Ovary (tissue), 3 donors: ENCODE results near the gene POLG2.

Experiments
- POLR2A ChIP-seq: fragments of 450-650 bp; IDR thresholded peaks from one replicate; pipeline ENCODE4 v1.6.1; 2017; ENCODE audit warnings: antibody characterized with exemption, mild to moderate bottlenecking, moderate library complexity
- TF ChIP-seq, protein P1 (sequence below), 3 donors: fragments of 450-650 bp in 2 of 3; fragments of 200-600 bp in 1 of 3; IDR thresholded peaks; one replicate each; pipeline versions ENCODE4 v1.5.1 to v1.8.0; 2016 to 2022; ENCODE audit warnings: antibody characterized with exemption in 3 of 3, mild to moderate bottlenecking in 1 of 3
- donor health status: DM: no; HTN: no; CAD: no.

DNA sequence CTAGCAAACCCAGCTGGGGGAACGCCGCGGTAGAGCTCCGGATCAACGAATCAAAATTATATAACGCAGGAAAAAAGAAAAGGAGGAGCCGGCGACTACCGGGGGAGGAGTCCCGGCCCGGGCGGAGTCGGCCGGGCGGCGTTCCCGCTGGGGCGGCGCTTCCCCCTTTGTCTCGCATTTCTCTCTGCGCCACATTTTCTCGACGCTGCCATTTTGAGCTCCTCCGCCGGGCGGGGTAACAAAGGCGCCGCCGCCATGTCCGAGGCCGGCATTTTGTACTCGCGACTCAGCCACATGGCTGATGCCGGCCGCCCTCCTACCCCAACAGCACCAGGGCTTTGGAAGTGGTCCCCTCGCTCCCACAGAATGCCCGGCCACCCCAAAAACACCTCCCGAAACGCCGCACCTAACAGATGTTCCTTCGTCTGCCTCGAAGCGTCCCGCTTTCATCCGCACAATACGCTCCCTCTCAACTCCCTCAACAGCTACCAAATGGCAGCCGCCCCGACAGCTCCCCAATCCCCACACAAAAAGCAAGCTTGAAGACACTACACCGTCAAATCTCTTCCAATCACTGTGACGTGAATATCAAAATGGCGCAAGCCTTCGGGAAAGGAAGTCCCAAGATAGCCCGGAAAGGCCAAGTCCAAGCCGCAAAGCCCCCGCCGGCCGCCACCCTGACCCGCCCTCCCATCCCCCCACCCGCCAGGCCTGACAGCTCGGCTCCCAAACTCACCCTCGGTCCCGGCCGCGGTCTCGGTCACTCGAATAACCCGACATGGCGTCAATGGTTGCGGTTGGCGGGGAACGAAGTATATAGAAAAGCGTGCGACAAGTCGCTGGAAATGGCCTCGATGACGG lies 8.7 kb upstream of the POLG2 start:
- TF ChIP-seq, protein P1, sequence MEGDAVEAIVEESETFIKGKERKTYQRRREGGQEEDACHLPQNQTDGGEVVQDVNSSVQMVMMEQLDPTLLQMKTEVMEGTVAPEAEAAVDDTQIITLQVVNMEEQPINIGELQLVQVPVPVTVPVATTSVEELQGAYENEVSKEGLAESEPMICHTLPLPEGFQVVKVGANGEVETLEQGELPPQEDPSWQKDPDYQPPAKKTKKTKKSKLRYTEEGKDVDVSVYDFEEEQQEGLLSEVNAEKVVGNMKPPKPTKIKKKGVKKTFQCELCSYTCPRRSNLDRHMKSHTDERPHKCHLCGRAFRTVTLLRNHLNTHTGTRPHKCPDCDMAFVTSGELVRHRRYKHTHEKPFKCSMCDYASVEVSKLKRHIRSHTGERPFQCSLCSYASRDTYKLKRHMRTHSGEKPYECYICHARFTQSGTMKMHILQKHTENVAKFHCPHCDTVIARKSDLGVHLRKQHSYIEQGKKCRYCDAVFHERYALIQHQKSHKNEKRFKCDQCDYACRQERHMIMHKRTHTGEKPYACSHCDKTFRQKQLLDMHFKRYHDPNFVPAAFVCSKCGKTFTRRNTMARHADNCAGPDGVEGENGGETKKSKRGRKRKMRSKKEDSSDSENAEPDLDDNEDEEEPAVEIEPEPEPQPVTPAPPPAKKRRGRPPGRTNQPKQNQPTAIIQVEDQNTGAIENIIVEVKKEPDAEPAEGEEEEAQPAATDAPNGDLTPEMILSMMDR (IDR thresholded peaks at IDR 0.05): peak in 2 of 3 donors; percentile 14 to 15
- TF ChIP-seq POLR2A: peak; percentile 83
